NOMO-1 treated with DMSO at 0.1 percent for 48 hours (cell line): ENCODE results near the gene CXCL14.
A peak's percentile ranks its signal among the peaks of the same experiment; 100 is the strongest.

ENCODE experiments used
- DNase-seq: peaks from one replicate; lab custom pipeline; 2025; ENCODE audit not compliant: unreplicated experiment; lab: John Stamatoyannopoulos, UW

The CXCL14 gene

GRCh38 chr5:135568923-135569360 lies 9.8 kb downstream of the CXCL14 start:
- DNase-seq: no peak

DNA sequence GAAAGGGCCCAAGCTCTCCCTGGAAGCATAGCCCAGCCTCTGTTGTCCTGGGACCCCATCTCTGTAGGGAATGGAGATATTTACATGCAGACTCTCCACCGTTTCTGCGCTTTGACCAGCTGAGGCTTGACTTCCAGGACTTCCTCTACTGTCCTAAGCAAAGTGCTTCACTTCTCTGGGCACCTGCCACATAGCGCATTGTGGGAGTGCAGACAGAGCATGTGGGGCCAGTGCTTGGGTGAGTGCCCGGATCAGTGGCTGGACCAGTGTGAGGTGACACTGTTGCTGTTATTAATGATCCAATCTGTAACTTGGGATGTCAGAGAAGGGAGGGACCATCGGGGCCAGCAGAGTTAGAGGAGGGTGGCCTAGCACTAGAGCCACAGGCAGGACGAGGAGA lies 10.5 kb downstream of the CXCL14 start:
- DNase-seq: no peak

DNA sequence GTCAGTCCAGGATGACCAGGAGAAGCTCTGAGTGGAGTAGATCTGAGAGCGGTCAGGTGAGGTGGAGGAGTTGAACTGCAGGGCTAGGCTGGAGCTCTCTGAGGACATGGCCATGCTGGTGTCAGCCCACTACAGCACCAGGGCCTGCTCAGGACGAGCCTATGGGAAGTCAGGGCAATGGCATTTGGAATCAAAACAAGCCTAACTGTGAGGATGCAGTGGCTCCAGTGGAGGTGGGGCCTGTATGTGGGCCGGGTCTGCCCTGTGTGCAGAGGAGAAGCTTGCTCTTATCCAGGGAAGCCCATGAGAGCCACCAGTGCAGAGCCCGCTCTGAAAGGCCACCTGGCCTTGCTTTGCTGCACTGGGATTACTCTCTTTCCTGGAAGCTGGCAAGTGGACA lies 11.1 kb downstream of the CXCL14 start:
- DNase-seq: no peak

DNA sequence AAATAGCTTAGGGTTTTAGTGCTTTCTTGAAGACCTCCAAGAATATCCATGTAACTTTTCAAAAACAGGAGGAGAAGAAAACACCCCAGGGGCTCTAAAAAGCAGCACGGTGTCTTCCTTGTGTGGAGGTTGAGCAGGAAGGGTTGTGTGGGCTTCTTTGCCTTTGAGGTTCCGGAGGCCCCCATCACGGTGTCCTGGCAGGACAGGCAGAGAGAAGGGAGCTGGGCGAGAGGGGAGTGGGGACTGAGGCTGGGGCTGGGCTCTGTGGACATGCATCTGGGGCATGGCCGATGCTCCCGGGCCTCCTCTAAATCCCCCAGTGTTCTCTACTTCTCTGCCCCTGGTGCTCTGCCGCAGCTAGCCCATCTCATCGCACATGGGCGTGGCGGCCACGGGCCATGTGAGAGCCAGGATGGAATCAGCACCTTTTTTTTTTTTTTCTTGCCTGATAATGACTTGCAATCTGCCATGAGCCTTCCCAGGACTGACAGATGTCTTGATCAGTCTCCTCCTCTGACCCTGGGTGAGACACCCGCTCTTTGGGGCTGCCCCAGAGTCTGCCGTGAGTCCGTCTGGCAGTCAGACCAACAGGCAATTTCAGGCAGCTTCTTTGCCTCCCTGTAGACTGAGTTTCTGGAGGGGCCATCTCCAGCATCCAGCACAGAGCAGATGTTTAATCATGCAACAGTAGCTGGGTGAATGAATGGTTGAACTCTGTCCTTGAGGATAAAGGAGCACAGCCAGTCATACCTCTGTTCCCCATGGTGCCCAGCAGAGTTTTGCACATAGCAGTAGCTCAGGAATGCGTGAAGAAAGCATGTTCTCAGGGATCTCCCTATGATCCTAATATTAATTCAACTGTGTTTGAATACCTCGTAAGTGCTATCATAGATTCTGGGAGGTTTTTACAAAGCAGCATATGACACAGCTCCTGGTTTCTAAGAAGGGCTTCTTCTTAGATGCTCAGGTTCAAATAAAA lies 12.1 kb downstream of the CXCL14 start:
- DNase-seq: no peak

DNA sequence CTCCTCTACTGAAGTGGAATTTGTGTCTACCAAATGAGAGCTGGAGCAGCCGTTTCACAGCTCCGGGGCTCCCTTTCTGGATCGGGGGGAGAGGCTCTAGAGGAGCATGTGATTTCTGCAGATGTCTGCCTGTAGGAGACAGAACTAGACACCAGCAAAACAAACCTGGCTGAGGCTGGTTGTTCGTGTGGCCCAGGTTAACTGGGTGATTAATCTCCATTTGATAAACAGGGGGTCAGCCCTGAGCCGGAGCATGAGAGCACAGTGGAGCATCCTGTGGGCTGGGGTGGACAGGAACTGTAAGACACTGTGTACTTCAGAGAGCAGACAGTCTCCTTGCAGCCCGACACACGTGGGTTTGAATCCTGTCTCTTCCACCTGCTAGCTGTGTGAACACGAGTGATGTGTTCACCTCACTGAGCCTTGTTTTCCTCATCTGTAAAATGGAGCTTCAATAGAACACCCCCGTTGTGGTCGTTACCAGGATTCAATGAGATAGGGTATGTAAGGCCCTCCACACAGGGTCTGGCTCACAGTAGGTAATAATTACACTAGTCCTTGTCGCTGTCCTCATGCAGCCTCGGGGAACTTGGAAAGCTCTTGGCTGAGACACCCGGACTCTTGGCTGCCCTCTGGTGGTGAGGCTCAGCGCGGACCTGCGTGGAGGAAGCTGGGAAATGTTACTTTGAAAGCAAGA lies 12.9 kb downstream of the CXCL14 start:
- DNase-seq: peak; percentile 54

GRCh38 chr5:135565266-135565665 lies 13.5 kb downstream of the CXCL14 start:
- DNase-seq: no peak

DNA sequence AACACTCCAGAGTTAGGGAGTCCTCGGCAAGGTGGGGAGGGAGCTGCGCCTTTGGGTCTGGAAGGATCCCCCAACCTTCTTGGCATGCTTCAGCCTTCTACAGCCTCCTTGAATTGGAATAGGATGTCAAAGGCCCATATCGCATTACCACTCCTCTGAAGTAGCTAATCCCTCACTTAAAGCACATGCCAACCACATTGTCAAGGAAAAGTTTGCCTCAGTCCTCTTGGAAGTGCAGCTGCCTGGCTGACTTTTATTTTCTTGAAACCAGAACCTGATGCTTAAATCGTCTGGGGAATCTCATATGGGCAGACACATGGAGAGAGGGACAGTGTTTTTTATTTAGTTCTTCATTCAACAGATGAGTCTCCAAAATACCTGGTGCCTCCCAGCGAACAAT lies 14.5 kb downstream of the CXCL14 start:
- DNase-seq: no peak

DNA sequence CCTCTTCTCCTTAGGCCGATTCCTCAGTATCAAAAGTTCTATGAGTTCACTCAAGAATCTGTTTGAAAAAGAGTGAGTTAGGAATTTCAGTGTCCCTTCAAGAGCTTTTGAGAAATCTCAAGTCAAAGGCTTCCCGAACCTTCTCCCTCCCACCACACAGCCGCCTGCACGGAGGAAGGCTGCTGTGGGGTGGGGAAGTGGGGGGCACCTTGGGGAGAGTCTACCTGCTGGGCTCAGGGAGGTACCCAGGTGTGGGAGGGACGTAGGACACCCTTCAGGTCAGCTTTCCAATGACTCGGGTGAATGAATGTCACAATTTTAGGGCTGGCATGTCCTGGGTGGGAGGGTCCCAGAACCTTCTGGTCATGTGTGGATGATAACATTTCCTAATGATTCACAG lies 17.5 kb downstream of the CXCL14 start:
- DNase-seq: no peak

- DNase-seq: peak; percentile 88
Observed at GRCh38 chr5:135560858-135561257, 17.9 kb downstream of the CXCL14 start.

- no peak for DNase-seq
Observed at GRCh38 chr5:135559354-135559753, 19.4 kb downstream of the CXCL14 start.

- DNase-seq: no peak
Observed at GRCh38 chr5:135557076-135557838, 21.5 kb downstream of the CXCL14 start.

GRCh38 chr5:135556620-135557019 lies 22.2 kb downstream of the CXCL14 start:
- no peak for DNase-seq

DNA sequence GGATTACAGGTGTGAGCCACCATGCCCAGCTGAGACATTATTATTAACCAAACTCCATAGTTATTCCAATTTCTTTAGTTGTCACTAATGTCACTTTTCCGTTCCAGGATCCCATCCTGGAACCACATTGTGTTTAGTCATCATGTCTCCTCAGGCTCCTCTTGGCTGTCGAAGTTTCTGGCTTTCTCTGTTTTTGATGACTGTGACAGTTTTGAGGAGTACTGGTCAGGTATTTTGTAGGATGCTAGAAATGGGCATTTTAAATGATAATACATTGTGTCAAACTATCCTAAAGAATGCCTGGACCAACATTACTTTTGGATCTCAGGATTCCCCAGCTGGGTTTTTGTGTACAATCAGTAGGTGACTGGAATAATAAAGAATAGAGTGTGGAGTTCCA lies 23.3 kb downstream of the CXCL14 start:
- no peak for DNase-seq

- no peak for DNase-seq
Observed at GRCh38 chr5:135553688-135554462, 24.9 kb downstream of the CXCL14 start.

DNA sequence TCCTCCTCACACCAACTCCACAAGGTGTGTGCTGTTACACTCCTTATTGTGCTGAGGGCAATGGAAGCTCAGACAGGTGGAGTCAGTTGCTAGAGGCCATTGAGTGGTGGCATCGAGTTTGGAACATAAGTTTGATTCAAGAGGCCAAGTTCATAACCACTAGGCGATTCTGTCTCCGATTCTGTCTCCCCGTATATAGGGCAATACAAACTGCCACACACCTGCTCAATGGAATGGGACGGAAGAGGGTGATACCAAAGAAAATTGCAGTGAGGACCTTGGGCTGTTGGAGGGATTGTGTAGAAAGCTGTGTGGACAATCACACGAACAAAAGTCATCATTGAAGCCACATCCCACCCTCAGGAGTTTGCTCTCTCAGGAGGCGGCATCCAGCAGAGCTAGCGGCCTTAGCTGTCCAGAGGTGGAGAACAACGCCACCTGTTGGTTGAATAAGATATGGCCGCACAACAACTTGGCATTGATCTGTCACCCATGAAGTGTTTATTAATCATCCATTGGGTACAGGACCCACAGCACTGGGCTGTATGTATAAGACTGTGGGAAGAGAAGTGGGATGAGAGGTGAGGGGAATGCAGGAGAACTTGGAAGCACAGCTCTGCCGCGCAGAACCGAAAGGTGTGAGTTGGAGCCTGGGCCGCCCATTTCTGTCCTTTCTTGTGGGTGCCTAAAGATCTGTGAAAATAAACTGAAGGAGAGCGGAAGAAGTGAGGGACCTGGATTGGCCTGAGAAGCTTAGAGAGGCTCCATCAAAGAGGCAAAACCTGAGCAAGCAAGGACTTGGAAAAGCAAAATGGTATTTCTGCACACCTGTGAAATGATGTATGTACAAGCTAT lies 27.0 kb downstream of the CXCL14 start:
- DNase-seq: peak; percentile 61

- DNase-seq: no peak
Observed at GRCh38 chr5:135549413-135549812, 29.4 kb downstream of the CXCL14 start.

DNA sequence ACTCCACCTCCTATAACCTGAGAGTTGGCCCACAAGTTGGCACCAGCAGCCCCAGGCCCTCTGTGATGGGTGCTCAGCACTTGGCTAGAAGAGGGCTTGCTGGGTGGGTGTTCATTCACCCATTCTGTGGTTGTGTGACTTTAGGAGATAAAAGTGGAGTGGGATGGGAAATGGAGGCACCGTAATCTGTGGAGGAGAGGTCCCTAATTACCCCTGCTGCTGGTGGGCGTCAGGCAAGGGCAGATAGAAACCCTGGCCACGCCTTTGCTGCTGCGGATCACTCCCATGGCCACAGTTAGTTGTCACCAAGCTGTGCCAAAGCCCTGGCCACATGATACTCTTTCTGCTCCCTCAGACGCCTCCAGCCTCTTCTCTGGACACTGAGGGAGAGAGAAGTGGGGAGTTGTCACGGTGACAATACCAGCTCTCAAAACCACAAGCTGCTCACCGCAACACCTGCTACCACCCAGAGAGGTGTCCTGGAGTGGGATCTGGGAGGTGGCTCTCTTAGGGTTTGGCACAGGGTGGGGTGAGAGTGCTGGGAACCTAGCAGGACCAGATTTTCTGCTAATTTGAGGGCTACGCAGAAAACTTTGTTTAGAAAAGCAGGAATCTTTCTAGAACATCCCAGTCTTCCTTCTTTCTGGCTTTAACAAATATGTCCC lies 31.1 kb downstream of the CXCL14 start:
- no peak for DNase-seq

DNA sequence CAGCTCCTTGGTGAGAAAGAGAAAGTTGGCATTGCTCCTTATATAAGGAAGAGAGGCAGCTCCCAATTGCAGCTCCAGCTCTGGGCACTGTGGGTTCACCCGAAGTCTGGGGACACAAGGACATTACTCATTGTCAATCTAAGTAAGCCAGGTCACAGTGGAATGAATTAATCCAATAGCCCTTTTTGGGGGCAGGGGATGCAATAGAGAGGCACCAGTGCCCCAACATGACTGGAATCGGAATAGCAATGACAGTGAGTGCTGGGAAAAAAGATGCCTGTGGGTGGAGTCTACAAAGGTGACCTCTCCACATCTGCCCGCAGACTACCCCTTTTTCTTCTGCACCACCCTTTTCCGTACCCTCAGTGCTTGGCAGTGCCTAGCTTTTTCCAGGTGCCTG lies 31.9 kb downstream of the CXCL14 start:
- no peak for DNase-seq

DNA sequence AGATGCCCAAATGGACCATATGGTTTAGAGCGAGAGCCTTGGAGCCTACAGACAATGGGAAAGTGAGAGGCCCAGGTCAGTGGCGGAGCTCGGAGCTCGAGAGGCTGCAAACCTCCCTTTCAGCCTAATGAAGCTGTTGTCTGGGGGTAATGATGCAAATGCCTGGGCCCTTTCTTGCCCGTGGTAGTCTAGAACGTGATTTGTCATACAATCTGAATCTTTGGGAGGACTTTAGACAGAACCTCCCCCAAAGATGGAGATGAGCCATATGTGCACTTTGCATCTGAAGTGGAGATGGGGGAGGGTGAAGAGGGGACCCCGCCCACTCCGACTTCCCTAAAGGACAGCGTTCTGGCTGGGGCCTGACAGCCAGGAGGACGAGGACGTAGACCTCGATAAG lies 32.7 kb downstream of the CXCL14 start:
- DNase-seq: no peak
